HG03095 (cell line): ENCODE results near the gene DPP7.
"Not testable (repeated sequence)": the region's sequence is repeated elsewhere in the genome, so short reads cannot be mapped to it uniquely, and the experiment has no call there.

Experiments
- ATAC-seq: cut with Tn5 transposase; IDR thresholded peaks from one replicate; pipeline ENCODE4 v1.9.1; 2021; ENCODE audit warnings: moderate library complexity; ENCODE audit not compliant: unreplicated experiment

The DPP7 gene

DNA sequence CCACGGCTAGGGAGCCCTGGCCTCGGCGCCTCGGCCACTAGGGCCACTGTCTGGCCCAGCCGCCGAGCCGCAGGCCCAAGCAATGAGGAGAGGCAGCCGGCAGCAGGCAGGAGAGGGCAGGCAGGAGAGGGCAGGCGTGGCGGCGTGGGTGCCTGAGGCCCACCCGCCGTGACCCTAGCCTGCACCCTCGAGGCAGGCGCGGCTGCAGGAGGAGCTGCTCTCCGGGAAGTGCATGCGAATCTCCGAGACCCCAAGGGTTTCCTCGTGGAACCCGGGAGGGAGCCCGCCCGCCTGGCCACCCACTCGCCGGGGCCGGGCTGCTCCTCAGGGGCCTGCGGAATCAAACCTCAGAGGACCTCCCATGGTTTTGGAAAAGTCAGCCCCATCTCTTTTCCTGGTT is 33.7 kb upstream of the DPP7 start:
- ATAC-seq = no peak

DNA sequence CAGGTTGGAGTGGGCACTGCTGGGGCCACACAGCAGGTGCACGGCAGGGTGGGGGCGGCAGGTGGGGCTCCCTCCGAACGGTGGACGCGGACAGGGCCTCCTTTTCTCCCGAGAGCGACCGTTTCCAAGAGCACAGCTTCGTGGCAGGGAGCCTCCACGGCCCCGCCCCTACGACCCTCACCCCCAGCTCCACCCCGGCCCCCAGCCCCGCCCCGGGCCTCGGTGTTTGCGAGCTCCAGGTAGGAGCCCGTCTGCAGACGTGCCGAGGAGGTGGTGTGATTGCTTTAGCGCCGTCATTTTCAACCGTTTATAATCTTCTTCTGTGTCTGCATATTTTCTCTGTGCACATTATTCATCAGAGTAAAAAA is 33.2 kb upstream of the DPP7 start:
- ATAC-seq = no peak

DNA sequence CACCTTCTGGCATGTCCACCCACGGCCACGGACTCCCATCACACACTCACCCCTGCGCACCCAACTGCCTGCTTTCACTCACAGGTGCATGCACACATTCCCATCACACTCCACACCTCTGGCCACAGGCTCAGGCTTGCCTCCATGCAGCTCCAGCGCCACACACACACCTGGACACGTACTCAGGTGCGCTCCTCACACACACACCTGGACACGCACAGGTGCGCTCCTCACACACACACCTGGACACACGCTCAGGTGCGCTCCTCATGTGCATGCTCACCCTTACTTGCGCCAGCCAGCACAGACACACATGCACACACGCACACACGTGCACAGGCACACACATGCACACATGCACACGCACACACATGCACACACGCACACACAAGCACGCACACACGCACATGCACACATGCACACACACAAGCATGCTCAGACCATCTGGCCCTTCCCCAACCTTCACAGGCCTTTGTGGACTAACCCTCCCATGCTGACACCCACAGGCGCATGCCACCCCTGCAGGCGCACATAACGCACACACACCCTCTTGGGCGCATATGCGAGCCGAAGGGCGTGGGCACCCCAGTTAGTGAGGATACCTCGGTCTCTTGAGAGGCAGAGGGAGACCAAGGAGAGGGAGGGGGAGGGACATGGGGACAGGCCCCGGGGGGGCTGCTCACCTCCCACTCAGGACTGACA is 32.7 kb upstream of the DPP7 start:
- no peak for ATAC-seq

DNA sequence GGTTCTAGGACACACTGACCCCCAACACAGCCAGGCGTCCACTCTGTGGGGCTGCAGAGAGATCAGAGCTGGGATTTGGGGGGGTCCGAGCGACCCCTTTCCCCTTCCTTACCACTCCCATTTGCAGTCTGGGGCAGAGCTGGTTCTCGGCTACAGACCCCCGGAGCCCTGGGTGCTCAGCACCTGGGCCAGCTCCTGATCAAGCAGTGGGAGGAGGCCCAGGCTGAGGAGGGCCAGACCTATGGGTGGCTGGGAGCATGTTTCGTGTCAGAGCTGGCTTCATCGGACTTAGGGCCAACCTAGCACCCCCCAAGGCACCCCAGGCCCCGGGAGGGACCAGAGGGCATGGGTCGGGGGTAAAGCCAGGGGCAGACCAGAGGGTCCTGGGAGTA is 32.0 kb upstream of the DPP7 start:
- ATAC-seq = no peak

DNA sequence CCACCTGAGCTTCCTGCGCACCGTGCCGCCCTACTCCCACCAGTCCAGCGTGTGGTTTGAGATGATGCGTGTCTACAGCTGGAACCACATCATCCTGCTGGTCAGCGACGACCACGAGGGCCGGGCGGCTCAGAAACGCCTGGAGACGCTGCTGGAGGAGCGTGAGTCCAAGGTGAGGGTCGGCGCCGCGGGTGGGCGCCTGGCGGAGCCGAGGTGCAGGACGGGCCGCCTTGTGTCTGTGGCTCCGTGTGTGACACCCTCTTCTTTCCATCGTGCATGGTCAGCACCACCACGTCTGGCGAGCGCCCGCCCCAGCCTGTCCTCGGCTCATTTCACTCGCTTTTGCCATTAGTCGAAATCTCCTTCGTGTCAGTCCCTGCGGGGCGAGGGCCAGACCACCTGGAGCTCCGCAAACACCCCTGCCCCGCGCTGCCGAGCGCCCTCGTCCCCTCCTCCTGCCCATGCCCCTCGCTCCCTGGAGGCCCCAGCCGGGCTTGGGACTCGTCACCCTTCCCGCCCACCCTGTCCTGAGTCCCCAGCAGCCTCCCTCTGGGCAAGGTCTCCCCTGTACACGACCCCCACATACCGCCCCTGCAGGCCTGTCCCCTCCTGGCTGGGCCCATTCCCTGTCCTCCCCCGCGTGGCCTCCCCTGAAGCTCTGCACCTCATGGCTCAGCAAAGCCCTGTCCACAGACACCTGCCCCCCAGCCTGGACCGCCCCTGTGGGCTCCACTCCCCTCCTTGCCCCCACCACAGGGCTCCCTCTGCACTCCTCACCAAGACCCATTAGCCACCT is 31.4 kb upstream of the DPP7 start:
- no peak for ATAC-seq

DNA sequence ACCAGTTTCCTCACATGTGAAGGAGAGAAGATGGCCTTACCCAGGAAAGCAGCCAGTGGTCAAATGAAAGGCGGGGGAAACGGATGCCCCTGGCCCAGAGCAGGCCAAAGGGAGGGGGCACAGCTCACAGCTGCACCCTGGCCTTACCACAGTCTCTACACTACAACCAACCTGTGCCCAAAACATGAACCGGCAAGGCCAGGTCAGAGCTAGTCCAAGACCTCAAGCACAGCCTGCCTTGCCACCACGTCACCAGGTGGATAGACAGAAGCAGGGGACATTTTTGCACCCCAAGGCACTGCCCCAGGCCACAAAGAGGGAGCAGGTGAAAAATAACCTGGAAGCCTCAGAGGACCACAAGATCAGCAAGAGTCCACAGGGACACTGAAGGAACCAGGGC is 28.9 kb upstream of the DPP7 start:
- no peak for ATAC-seq

DNA sequence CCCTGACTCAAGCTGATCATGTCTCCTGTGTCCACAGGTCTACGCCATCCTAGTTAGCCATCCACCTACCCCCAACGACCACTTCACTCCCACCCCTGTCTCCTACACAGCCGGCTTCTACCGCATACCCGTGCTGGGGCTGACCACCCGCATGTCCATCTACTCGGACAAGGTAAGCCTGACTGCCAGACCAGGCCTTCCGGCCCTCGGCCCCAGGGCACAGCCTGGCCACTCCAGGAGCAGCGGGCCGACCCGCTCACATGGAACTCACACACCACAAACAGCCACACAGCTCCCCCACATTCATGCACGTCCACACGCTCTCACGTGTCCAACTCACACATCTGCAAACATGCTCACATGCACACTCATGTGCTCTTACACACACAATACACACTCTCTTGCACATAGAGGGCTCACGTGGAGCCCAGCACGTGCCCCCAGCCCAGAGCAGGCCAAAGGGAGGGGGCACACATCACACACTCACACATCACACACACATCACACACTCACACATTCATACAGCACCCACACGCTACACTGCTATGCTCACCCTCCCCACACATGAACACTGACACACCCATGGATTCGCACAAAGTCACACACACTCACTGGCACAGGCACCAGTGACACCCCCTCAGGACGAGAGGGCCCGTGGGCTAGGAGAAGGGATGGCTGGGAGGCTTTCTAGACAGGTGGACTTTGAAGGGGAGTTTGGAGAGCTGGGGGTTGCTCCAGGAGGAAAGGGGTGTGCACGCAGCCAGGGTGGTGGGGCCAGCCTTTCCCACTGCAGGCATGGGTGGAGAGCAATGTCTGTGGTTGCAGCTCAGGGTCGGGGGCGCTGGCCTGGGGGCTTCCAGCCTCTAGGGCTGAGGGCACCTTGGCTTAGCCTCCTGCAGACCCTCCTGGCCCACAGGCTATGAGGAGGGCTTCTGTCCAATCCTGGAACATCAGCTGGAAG is 27.7 kb upstream of the DPP7 start:
- no peak for ATAC-seq

DNA sequence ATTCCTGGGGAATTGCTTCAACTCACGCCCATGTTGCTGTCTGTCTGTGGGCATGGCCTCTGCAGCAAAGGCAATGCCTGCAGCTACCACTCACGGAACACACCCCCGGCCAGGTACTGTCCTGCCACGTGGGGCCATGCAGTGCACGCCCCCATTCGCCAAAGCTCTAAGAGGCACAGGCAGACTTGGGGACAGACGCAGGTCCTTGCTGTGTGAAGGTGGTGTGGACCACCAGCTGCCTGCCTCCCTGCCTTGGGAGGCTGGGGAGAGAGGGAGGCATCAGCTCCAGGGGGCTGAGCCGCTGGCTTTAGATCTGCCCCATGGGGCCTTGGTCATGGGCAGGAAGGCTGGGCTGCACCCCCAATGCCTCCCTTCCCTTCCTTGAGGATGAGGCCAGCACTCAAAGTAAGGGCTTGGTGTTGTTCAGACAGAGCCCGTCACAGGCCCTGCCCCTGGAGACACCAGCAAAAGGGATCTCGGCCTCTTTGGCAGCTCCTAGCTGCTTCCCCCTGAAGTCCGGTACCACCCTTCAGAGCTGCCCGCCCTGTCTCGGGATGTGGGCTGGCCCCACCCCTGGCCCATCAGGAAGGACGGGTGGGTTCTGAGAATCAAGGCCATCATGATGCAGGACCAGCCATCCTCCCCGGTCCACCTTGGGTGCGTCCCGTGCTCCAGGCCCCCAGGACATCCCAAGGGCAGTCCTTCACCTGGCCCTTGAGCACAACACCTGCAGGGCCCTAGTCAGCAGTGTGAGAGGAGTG is 26.7 kb upstream of the DPP7 start:
- ATAC-seq = no peak

DNA sequence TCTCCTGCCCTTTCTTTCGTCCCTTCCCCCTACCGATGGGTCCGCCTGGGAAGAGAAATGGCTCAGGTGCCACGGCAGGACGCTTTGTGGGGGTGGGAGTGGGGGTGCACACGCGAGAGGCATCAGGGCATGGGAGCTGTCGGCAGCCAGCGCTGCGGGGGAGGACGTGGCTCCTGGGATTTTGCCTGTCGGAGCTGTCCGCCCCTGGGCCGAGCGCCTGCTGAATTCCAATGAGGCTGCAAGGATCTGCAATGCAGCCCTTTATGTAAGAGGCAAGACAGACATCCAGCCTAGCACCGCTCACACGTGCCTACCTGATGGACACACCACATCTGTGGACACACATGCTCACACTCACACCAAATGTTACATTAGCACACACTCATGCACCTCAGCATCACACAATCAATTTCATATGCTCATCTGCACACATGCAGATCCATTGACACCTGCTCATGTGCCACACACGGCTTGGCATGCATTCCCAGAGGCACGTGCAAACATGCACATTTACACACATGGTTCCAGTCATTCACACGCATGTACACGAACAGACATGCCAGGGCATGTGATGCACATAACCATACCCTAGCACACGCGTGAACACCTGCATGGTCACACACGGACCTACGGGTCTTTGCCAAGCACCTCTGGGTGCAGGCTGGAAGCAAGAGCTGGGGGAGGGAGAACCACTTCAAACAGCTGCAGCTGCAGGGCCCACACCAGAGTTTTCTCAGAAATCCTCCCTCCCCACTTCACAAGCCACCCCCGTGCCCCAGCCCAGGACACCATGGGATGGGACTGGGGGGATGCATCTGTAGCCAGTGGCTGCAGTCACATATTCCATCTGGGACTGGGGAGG is 25.8 kb upstream of the DPP7 start:
- no peak for ATAC-seq

DNA sequence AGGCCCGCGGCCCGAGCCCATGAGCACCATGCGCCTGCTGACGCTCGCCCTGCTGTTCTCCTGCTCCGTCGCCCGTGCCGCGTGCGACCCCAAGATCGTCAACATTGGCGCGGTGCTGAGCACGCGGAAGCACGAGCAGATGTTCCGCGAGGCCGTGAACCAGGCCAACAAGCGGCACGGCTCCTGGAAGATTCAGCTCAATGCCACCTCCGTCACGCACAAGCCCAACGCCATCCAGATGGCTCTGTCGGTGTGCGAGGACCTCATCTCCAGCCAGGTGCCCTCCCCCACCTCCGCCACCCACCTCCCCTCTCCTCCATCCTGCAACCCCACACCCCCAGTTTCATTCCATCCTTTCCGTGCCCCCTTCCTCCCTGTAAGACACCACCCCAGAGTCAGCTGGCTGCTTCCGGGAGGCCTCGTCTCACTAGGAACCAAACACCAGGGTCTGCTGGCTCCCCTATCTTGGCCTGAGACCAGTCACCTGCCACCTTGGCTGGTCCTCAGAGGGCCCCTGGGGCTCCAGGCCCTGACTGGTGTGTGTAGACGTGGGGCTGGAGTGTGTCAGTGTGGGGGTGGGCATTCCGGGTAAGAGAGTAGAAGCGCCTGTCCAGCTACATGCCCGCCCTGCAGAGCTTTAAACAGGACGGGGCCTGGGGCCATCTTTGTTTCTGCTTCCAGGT is 25.1 kb upstream of the DPP7 start:
- ATAC-seq = no peak

DNA sequence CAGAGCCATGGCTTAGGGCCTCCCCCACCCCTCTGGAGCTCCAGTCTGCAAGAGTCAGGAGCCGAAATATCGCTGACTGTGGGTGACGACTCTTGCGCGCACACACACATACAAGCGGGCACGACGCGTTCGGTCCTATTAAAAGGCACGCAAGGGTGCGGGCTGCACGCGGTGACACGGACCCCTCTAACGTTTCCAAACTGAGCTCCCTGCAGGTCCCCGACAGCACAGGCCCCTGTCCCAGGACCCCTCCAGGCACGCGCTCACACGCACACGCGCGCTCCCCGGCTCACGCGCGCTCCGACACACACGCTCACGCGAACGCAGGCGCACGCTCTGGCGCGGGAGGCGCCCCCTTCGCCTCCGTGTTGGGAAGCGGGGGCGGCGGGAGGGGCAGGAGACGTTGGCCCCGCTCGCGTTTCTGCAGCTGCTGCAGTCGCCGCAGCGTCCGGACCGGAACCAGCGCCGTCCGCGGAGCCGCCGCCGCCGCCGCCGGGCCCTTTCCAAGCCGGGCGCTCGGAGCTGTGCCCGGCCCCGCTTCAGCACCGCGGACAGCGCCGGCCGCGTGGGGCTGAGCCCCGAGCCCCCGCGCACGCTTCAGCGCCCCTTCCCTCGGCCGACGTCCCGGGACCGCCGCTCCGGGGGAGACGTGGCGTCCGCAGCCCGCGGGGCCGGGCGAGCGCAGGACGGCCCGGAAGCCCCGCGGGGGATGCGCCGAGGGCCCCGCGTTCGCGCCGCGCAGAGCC is 24.4 kb upstream of the DPP7 start, which contains the start of gene GRIN1:
Gene GRIN1, plus strand, starts transcription at position 433 of the 746 bp plus-strand sequence. CDS start 333 bp downstream, outside the sequence.
- no peak for ATAC-seq

DNA sequence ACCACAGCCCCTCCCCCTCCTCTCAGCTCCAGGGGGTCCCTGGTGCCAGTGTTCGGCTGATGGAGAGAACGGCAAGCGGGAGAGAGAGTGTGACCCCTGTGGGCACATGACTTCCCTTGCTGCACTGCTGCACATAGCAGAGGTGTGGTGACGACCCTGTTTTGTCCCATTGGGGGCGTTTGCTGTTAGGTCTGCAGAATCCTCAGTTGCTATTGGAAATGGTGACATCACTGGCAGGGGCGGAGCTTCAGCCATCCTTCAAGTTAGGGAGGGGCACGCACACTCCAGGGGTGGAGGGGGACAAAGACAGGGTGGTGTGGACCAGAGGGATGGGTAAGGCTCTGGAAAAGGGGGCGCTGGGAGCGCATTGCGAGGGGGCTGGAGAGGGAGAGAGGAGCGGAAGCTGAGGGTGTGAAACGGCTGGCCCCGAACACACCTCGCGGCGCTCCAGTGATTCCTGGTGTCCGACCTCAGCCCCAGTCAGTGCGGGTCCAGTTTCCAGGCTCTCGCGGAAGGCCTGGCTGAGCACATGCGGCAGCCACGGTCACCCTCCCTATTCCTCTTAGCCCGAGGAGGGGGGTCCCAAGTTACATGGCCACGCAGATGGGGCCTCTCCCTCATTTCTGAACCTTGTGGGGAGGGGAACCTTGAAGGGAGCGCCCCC is 23.7 kb upstream of the DPP7 start:
- ATAC-seq = no peak

DNA sequence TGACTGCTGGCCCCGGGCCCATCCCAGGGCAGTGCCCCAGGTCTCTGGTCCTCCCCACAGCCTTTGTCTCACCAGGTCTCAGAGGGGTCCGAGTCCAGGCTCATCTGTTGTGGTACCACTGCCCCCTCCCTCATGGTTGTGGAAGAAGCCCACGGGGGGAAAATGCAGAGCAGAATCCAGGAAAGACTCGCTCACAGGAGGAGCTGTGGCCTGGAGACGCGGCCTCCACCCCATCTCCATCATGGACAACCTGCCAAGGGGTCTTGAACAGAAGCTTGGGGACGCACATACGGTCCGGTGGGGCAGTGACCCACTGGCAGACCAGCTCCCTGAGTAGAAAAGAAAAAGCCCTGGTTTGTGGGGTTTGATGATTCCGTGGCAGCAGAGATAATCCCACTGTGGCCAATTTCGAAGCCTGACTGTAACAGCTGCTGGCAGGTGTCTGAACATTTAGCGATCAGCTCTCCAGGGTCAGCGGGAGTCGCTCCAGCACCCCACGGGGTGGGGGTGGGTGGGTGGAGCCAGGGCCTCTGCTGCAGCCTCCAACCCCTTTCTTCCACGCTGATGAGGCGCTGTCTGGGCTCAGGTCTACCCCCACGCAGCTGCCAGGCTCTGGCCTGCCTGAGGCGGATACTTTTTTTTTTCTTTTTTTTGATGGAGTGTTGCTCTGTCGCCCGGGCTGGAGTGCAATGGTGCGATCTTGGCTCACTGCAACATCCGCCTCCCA is 22.5 kb upstream of the DPP7 start:
- no peak for ATAC-seq

DNA sequence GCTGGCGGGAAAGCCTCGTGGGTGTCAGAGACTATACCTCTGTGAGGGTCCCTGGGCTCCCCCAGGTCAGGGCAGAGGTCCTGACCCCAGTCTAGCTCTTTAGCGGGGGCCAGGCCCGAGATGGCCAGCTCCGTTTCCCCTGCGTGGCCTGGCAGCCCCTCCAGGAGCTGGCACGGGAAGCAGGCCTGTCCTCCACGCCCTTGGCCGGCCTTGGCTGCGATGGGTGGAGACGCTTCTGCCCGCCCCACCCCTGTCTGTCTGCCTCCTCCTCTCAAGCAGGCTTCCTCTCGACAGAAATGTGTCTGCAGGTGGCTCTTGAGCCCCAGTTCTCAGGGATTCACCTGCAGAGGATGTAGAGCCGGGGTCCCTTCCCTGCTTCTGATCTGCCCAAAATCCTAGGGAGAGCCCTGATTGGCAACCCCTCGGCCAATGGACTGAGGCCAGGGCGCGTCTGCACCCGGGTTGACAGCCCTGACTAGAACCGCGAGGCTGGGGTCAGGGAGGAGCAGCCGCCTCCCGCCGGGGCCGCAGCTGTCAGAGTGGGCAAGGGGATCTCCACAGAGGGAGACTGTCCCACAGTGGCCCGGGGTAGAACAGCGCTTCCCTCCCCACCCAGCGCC is 21.8 kb upstream of the DPP7 start:
- no peak for ATAC-seq

DNA sequence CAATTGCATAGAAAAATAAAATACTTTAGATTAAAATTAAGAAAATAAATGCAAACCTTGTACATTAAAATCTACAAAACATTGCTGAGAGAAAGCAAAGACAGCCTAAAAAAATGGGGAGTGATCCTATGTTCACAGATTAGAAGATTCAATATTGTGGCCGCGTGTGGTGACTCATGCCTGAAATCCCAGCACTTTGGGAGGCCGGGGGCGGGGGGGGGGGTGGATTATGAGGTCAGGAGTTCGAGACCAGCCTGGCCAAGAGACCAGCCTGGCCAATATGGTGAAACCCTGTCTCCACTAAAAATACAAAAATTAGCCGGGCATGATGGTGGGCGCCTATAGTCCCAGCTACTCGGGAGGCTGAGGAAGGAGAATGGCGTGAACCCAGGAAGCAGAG is 20.6 kb upstream of the DPP7 start:
- ATAC-seq = not testable (repeated sequence)

DNA sequence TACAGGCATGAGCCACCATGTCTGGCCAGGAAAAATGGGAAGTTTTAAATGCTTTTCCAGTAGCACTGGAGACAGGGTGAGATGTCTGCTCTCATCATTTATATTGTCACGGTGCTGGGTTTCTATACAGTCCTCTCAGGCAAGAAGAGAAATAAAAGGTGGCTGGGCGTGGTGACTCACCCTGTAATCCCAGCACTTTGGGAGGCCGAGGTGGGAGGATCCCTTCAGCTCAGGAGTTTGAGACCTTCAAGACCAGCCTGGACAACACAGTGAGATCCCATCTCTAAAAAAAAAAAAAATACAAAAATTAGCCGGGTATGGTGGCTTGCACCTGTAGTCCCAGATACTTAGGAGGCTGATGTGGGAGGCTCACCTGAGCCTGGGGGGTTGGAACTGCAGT is 19.7 kb upstream of the DPP7 start:
- ATAC-seq = no peak
